Prostate gland (tissue), 2 donors: ENCODE measurements around the gene TCF20.

Experiments
- POLR2A ChIP-seq: fragments of 450-650 bp; IDR thresholded peaks from one replicate; pipeline ENCODE4 v1.6.1; 2016; ENCODE audit warnings: antibody characterized with exemption, mild to moderate bottlenecking
- TF ChIP-seq, protein P1 (sequence below), 4 experiments: fragments of 200-600 bp in 2 of 4; fragments of 450-650 bp in 2 of 4; sonication (generic) in 2 of 4; IDR thresholded peaks; 1 replicate in 3 of 4; 2 replicates in 1 of 4; pipeline ENCODE4 v1.5.1; 2016 to 2019; ENCODE audit warnings: antibody characterized with exemption in 4 of 4, mild to moderate bottlenecking in 2 of 4, moderate library complexity in 2 of 4

DNA sequence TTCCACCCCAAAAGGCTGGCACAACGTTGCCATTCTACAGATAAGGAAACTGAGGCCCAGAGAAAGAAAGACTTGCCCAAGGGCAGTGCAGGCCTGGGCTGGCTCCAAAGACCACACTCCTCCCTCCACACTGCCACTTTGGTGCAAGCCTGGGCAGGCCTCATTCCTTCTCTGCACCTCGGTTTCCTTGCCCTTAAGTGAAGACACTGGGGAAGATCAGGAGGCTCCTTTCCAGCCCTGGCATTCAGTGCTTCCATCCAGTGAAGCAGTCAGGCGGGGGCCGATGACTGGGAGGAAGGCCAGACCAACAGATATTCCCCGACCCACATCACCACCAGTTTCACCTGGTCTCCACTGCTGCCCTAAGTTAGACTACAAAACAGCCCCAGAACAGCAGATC is 18.3 kb upstream of the TCF20 start:
- TF ChIP-seq POLR2A: no peak
- TF ChIP-seq, protein P1, sequence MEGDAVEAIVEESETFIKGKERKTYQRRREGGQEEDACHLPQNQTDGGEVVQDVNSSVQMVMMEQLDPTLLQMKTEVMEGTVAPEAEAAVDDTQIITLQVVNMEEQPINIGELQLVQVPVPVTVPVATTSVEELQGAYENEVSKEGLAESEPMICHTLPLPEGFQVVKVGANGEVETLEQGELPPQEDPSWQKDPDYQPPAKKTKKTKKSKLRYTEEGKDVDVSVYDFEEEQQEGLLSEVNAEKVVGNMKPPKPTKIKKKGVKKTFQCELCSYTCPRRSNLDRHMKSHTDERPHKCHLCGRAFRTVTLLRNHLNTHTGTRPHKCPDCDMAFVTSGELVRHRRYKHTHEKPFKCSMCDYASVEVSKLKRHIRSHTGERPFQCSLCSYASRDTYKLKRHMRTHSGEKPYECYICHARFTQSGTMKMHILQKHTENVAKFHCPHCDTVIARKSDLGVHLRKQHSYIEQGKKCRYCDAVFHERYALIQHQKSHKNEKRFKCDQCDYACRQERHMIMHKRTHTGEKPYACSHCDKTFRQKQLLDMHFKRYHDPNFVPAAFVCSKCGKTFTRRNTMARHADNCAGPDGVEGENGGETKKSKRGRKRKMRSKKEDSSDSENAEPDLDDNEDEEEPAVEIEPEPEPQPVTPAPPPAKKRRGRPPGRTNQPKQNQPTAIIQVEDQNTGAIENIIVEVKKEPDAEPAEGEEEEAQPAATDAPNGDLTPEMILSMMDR (IDR thresholded peaks at IDR 0.05): no peak
